HG03139 (cell line): ENCODE data around the gene CSHL1.
"Not testable (repeated sequence)": the region's sequence is repeated elsewhere in the genome, so short reads cannot be mapped to it uniquely, and the experiment has no call there.

Experiments
- ATAC-seq: cut with Tn5 transposase; IDR thresholded peaks from one replicate; pipeline ENCODE4 v1.9.1; 2021; ENCODE audit not compliant: unreplicated experiment

Gene CSHL1

GRCh38 chr17:63920050-63920449 lies 9.0 kb upstream of the CSHL1 start:
- ATAC-seq = not testable (repeated sequence)

- ATAC-seq = no peak
Observed at GRCh38 chr17:63919311-63919723, 8.3 kb upstream of the CSHL1 start.

- ATAC-seq = not testable (repeated sequence)
Observed at GRCh38 chr17:63918789-63919305, 7.8 kb upstream of the CSHL1 start, which contains the start of gene GH1. Gene GH1 (minus strand): TSS chr17:63918839. CDS start chr17:63918776, 63 bp downstream.

GRCh38 chr17:63918305-63918704 lies 7.2 kb upstream of the CSHL1 start:
- no peak for ATAC-seq

- ATAC-seq = no peak
Observed at GRCh38 chr17:63917646-63918045, 6.6 kb upstream of the CSHL1 start.

GRCh38 chr17:63917206-63917605 lies 6.1 kb upstream of the CSHL1 start:
- not testable (repeated sequence) for ATAC-seq

GRCh38 chr17:63916566-63917185 lies 5.6 kb upstream of the CSHL1 start:
- ATAC-seq = no peak

- not testable (repeated sequence) for ATAC-seq
Observed at GRCh38 chr17:63915753-63916152, 4.7 kb upstream of the CSHL1 start.

- ATAC-seq = no peak
Observed at GRCh38 chr17:63914471-63914870, 3.4 kb upstream of the CSHL1 start.

GRCh38 chr17:63911657-63912100 lies 621 bp upstream of the CSHL1 start:
- ATAC-seq = no peak

- no peak for ATAC-seq
Observed at GRCh38 chr17:63910096-63910495, 962 bp downstream of the CSHL1 start.

- ATAC-seq = not testable (repeated sequence)
Observed at GRCh38 chr17:63909586-63909985, 1.5 kb downstream of the CSHL1 start.

- not testable (repeated sequence) for ATAC-seq
Observed at GRCh38 chr17:63907161-63907778, 3.8 kb downstream of the CSHL1 start.

GRCh38 chr17:63904796-63905195 lies 6.3 kb downstream of the CSHL1 start:
- ATAC-seq = not testable (repeated sequence)

- ATAC-seq = not testable (repeated sequence)
Observed at GRCh38 chr17:63903787-63904201, 7.3 kb downstream of the CSHL1 start.

- ATAC-seq = not testable (repeated sequence)
Observed at GRCh38 chr17:63901971-63902370, 9.1 kb downstream of the CSHL1 start.

GRCh38 chr17:63898899-63899798 lies 11.9 kb downstream of the CSHL1 start:
- ATAC-seq = not testable (repeated sequence)

- not testable (repeated sequence) for ATAC-seq
Observed at GRCh38 chr17:63896524-63897354, 14.3 kb downstream of the CSHL1 start, which contains the start of gene CSH1. Gene CSH1 (minus strand): TSS chr17:63896574. CDS start chr17:63896511, 63 bp downstream.

- not testable (repeated sequence) for ATAC-seq
Observed at GRCh38 chr17:63894821-63895220, 16.2 kb downstream of the CSHL1 start.

- ATAC-seq = not testable (repeated sequence)
Observed at GRCh38 chr17:63894021-63894420, 17.0 kb downstream of the CSHL1 start.
